ENCODE measurements around the gene ABHD2. TPM values are rescaled to one million over a fixed set of nuclear protein-coding genes. Genes with fewer than 3 reads are reported as not detected.

The ABHD2 gene
- total RNA-seq, 6 experiments from 2014 or later: 43.1 to 63.5 (median 51.8) TPM

DNA sequence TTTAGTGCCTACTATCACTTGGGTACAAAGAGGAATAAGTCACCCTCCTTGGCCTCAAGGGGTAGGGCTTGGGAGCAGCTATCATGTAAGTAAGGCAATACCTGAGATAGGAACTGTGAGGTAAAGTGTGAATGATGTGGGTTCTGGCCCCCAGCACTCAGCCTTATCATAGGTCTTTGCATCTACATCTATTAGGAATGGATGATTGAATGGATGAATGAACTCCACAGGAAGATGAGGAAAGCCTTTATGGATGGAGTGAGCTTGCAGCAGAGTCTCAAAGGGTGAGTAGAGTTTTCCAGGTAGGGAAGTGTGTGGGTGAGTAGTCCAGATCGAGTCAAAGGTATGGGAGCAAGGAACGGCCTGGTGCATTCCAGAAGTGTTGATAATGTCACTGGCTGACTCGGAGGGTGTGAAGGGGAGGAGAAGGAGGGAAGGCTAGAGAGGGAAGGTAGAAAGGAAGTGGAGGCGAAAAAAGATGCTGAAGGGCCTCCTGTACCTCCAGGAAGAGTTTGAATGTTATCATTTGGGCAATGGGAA, 13.1 kb upstream of the ABHD2 start:
- no peak overlapping the region for H3K27ac Mint-ChIP-seq
- DNase-seq: no peak
- H3K36me3 Mint-ChIP-seq (ENCODE audit: low read depth): peaks cover 5% of the 10 kb centered on the region; the same call in 1 of the 2 replicates
- no peaks in the 10 kb centered on the region; the same call in 1 of the 2 replicates for H3K27me3 Mint-ChIP-seq (ENCODE audit: insufficient read depth)
- H3K4me3 Mint-ChIP-seq: no peak overlapping the region
- H3K4me1 Mint-ChIP-seq (ENCODE audit: low read depth): peaks cover 8% of the 10 kb centered on the region
- TF ChIP-seq, protein P1, sequence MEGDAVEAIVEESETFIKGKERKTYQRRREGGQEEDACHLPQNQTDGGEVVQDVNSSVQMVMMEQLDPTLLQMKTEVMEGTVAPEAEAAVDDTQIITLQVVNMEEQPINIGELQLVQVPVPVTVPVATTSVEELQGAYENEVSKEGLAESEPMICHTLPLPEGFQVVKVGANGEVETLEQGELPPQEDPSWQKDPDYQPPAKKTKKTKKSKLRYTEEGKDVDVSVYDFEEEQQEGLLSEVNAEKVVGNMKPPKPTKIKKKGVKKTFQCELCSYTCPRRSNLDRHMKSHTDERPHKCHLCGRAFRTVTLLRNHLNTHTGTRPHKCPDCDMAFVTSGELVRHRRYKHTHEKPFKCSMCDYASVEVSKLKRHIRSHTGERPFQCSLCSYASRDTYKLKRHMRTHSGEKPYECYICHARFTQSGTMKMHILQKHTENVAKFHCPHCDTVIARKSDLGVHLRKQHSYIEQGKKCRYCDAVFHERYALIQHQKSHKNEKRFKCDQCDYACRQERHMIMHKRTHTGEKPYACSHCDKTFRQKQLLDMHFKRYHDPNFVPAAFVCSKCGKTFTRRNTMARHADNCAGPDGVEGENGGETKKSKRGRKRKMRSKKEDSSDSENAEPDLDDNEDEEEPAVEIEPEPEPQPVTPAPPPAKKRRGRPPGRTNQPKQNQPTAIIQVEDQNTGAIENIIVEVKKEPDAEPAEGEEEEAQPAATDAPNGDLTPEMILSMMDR (IDR thresholded peaks at IDR 0.05): no peak
- peaks cover 4% of the 10 kb centered on the region; the same call in 1 of the 2 replicates for H3K9me3 Mint-ChIP-seq

DNA sequence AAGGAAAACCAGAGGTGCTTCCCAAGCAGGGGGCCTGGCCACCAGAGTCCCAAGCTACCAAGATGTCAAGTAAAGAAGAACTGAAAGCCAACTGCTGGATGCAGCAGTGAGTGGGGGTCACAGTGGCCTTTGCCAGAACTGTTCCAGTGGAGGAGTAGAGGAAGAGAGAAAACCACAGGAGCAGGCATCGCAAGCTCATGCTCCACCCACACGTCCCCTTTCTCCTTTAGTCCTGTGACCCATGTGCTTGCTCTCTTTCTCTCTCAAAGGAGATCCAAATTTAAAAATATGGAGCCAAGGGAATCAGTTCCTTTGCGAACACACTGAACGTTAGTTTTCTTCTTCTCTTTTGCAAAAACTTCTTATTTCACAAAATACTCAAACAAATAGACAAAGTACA, 12.4 kb upstream of the ABHD2 start:
- no peak for DNase-seq
- TF ChIP-seq, protein P1 (IDR thresholded peaks at IDR 0.05): no peak
- peaks cover 8% of the 10 kb centered on the region for H3K4me1 Mint-ChIP-seq (ENCODE audit: low read depth)

DNA sequence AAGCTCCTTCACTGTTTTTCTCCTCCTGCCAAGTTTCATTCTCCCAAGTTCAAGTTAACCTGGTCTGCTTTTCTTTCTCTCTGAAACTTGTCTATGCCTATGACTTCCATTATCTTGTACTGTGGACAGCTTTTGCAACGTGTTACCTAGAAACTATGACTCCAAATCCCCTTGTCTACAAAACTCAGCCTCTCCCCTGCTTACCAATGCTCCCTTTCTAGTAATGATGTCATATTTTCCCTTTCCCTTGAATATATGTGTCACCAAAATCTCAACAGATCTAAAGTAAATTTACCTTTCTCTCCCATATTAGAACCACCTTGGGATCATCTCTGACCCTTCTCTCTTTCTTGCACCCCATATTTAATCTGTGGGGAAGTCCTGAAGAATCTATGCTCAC, 10.5 kb upstream of the ABHD2 start:
- Mint-ChIP-seq H3K4me3 (no peak overlapping the region), H3K9me3 (peaks cover 4% of the 10 kb centered on the region; the same call in 1 of the 2 replicates), H3K4me1 (ENCODE audit: low read depth) (peaks cover 8% of the 10 kb centered on the region), H3K27me3 (ENCODE audit: insufficient read depth) (no peaks in the 10 kb centered on the region; the same call in 1 of the 2 replicates), H3K36me3 (ENCODE audit: low read depth) (peaks cover 5% of the 10 kb centered on the region; the same call in 1 of the 2 replicates), H3K27ac (no peak overlapping the region)
- TF ChIP-seq, protein P1 (IDR thresholded peaks at IDR 0.05): no peak
- no peak for DNase-seq

More for the DNA sequence above, 12.4 kb upstream of the ABHD2 start:
- Mint-ChIP-seq H3K4me3 (no peak overlapping the region), H3K27ac (no peak overlapping the region), H3K9me3 (peaks cover 4% of the 10 kb centered on the region; the same call in 1 of the 2 replicates), H3K36me3 (ENCODE audit: low read depth) (peaks cover 5% of the 10 kb centered on the region; the same call in 1 of the 2 replicates), H3K27me3 (ENCODE audit: insufficient read depth) (no peaks in the 10 kb centered on the region; the same call in 1 of the 2 replicates)

DNA sequence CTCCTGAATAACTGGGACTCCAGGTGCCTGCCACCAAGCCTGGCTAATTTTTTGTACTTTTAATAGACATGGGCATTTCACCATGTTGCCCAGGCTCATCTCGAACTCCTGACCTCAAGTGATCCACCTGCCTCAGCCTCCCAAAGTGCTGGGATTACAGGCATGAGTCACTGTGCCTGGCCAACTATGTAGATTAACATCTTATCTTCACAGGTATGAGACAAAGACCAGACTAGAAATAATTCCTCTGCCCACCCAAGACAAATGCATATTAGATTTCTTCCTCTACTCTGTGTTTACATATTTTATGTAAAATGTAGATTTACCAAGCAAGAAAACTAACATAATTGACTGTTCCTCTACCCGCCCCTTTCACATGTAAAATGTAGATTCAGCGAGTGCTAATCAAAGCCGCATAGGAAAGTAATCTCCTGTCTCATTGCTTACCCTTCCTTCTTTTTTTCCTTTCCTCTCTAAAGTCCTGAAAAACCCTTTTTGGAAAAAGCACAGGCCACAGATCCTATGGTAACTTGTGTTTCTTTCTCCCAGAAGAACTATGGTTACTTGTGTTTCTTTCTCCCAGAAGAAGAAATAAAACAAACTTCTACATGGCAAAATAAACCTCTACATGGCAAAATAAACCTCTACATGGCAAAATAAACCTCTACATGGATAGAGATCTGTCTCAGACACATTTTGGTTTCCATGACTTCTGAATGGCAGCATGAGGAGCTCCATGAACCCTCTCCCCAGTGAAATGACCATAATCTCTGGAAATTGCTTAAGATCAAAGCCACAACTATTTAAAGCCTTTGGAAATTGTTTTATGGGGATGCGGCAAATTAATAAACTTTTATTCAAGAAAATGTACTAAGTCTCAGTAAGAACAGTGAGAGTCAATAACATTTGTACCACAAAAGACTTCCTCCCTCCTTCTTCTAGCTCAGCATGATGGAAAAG, 9.1 kb upstream of the ABHD2 start:
- Mint-ChIP-seq H3K4me3 (no peak overlapping the region), H3K4me1 (ENCODE audit: low read depth) (peaks cover 18% of the 10 kb centered on the region), H3K9me3 (peaks cover 4% of the 10 kb centered on the region; the same call in 1 of the 2 replicates), H3K36me3 (ENCODE audit: low read depth) (peaks cover 5% of the 10 kb centered on the region; the same call in 1 of the 2 replicates), H3K27ac (no peak overlapping the region), H3K27me3 (ENCODE audit: insufficient read depth) (no peaks in the 10 kb centered on the region; the same call in 1 of the 2 replicates)
- TF ChIP-seq, protein P1 (IDR thresholded peaks at IDR 0.05): no peak
- DNase-seq: no peak

DNA sequence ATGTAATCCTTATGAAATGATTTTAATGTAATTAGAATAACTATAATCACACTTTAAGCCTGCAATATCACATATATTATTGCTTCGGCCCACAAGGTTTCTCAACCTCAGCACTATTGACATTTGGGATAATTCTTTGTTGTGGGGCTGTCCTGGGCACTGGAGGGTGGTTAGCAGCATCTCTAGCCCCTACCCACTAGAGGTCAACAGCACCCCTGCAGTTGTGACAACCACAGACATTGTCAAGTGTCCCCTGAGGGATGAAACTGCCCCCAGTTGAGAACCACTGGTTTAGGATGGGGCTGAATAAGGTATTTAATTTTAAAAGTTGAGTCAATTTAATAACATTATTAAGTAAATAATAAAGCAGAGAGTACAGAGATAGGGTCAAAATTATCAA, 6.4 kb upstream of the ABHD2 start:
- Mint-ChIP-seq H3K4me1 (ENCODE audit: low read depth) (peaks cover 23% of the 10 kb centered on the region), H3K27me3 (ENCODE audit: insufficient read depth) (no peaks in the 10 kb centered on the region; the same call in 1 of the 2 replicates), H3K4me3 (no peak overlapping the region), H3K27ac (no peak overlapping the region), H3K9me3 (peaks cover 4% of the 10 kb centered on the region; the same call in 1 of the 2 replicates), H3K36me3 (ENCODE audit: low read depth) (peaks cover 5% of the 10 kb centered on the region; the same call in 1 of the 2 replicates)
- DNase-seq: no peak
- TF ChIP-seq, protein P1 (IDR thresholded peaks at IDR 0.05): no peak

Measured in HFFc6 (cell line).